Measurements from ENCODE around the gene TUBB6.

Gene TUBB6

GRCh38 chr18:12333506-12334290 is 25.7 kb downstream of the TUBB6 start:
- H3K36me3 ChIP-seq (ENCODE audit: control insufficient read depth in 1 of 2, insufficient read depth in 2 of 2, low read length in 2 of 2): peaks cover 31 to 40% of the 10 kb centered on the region in 2 donors
- no peaks in the 10 kb centered on the region for H3K27me3 ChIP-seq (ENCODE audit: low read depth, low read length)
- H3K9me3 ChIP-seq (ENCODE audit: control insufficient read depth in 1 of 2, low read length in 2 of 2): no peaks in the 10 kb centered on the region
- H3K4me3 ChIP-seq (ENCODE audit: low read depth in 1 of 2, low read length in 2 of 2): no peak overlapping the region
- peaks cover 3 to 26% of the 10 kb centered on the region in 2 donors for H3K4me1 ChIP-seq (ENCODE audit: control insufficient read depth in 1 of 2, insufficient read depth in 2 of 2, low read length in 2 of 2)
- no peak overlapping the region for H3K27ac ChIP-seq (ENCODE audit: low read length)

- Histone ChIP-seq H3K36me3 (ENCODE audit: control insufficient read depth in 1 of 2, insufficient read depth in 2 of 2, low read length in 2 of 2) (peaks cover 24 to 33% of the 10 kb centered on the region in 2 donors), H3K27me3 (ENCODE audit: low read depth, low read length) (no peaks in the 10 kb centered on the region), H3K4me1 (ENCODE audit: control insufficient read depth in 1 of 2, insufficient read depth in 2 of 2, low read length in 2 of 2) (peaks cover 3 to 26% of the 10 kb centered on the region in 2 donors), H3K9me3 (ENCODE audit: control insufficient read depth in 1 of 2, low read length in 2 of 2) (no peaks in the 10 kb centered on the region), H3K4me3 (ENCODE audit: low read depth in 1 of 2, low read length in 2 of 2) (no peak overlapping the region), H3K27ac (ENCODE audit: low read length) (no peak overlapping the region)
Observed at GRCh38 chr18:12334366-12334808, 26.3 kb downstream of the TUBB6 start.

- no peak overlapping the region for H3K4me3 ChIP-seq (ENCODE audit: low read depth in 1 of 2, low read length in 2 of 2)
- peaks cover 3 to 26% of the 10 kb centered on the region in 2 donors for H3K4me1 ChIP-seq (ENCODE audit: control insufficient read depth in 1 of 2, insufficient read depth in 2 of 2, low read length in 2 of 2)
- H3K9me3 ChIP-seq (ENCODE audit: control insufficient read depth in 1 of 2, low read length in 2 of 2): no peaks in the 10 kb centered on the region
- H3K36me3 ChIP-seq (ENCODE audit: control insufficient read depth in 1 of 2, insufficient read depth in 2 of 2, low read length in 2 of 2): peaks cover 22 to 32% of the 10 kb centered on the region in 2 donors
- H3K27ac ChIP-seq (ENCODE audit: low read length): no peak overlapping the region
- no peaks in the 10 kb centered on the region for H3K27me3 ChIP-seq (ENCODE audit: low read depth, low read length)
Observed at GRCh38 chr18:12334863-12335262, 26.8 kb downstream of the TUBB6 start.

GRCh38 chr18:12335503-12335902 is 27.5 kb downstream of the TUBB6 start:
- Histone ChIP-seq H3K27me3 (ENCODE audit: low read depth, low read length) (no peaks in the 10 kb centered on the region), H3K36me3 (ENCODE audit: control insufficient read depth in 1 of 2, insufficient read depth in 2 of 2, low read length in 2 of 2) (peaks cover 28 to 32% of the 10 kb centered on the region in 2 donors), H3K4me3 (ENCODE audit: low read depth in 1 of 2, low read length in 2 of 2) (no peak overlapping the region), H3K4me1 (ENCODE audit: control insufficient read depth in 1 of 2, insufficient read depth in 2 of 2, low read length in 2 of 2) (peaks cover 3 to 26% of the 10 kb centered on the region in 2 donors), H3K27ac (ENCODE audit: low read length) (no peak overlapping the region), H3K9me3 (ENCODE audit: control insufficient read depth in 1 of 2, low read length in 2 of 2) (no peaks in the 10 kb centered on the region)

- no peak overlapping the region for H3K27ac ChIP-seq (ENCODE audit: low read length)
- no peak overlapping the region for H3K4me3 ChIP-seq (ENCODE audit: low read depth in 1 of 2, low read length in 2 of 2)
- no peaks in the 10 kb centered on the region for H3K9me3 ChIP-seq (ENCODE audit: control insufficient read depth in 1 of 2, low read length in 2 of 2)
- H3K36me3 ChIP-seq (ENCODE audit: control insufficient read depth in 1 of 2, insufficient read depth in 2 of 2, low read length in 2 of 2): peaks cover 22 to 32% of the 10 kb centered on the region in 2 donors
- no peaks in the 10 kb centered on the region for H3K27me3 ChIP-seq (ENCODE audit: low read depth, low read length)
- peaks cover 3 to 26% of the 10 kb centered on the region in 2 donors for H3K4me1 ChIP-seq (ENCODE audit: control insufficient read depth in 1 of 2, insufficient read depth in 2 of 2, low read length in 2 of 2)
Observed at GRCh38 chr18:12336171-12336613, 28.2 kb downstream of the TUBB6 start.

- Histone ChIP-seq H3K27me3 (ENCODE audit: low read depth, low read length) (no peaks in the 10 kb centered on the region), H3K4me1 (ENCODE audit: control insufficient read depth in 1 of 2, insufficient read depth in 2 of 2, low read length in 2 of 2) (peaks cover 3 to 26% of the 10 kb centered on the region in 2 donors), H3K27ac (ENCODE audit: low read length) (no peak overlapping the region), H3K9me3 (ENCODE audit: control insufficient read depth in 1 of 2, low read length in 2 of 2) (no peaks in the 10 kb centered on the region), H3K4me3 (ENCODE audit: low read depth in 1 of 2, low read length in 2 of 2) (no peak overlapping the region), H3K36me3 (ENCODE audit: control insufficient read depth in 1 of 2, insufficient read depth in 2 of 2, low read length in 2 of 2) (peaks cover 29 to 36% of the 10 kb centered on the region in 2 donors)
Observed at GRCh38 chr18:12336887-12337286, 28.8 kb downstream of the TUBB6 start.

GRCh38 chr18:12338382-12338781 is 30.3 kb downstream of the TUBB6 start:
- H3K4me1 ChIP-seq (ENCODE audit: control insufficient read depth in 1 of 2, insufficient read depth in 2 of 2, low read length in 2 of 2): peaks cover 3 to 26% of the 10 kb centered on the region in 2 donors
- no peak overlapping the region for H3K4me3 ChIP-seq (ENCODE audit: low read depth in 1 of 2, low read length in 2 of 2)
- no peak overlapping the region for H3K27ac ChIP-seq (ENCODE audit: low read length)
- no peaks in the 10 kb centered on the region for H3K27me3 ChIP-seq (ENCODE audit: low read depth, low read length)
- H3K9me3 ChIP-seq (ENCODE audit: control insufficient read depth in 1 of 2, low read length in 2 of 2): no peaks in the 10 kb centered on the region
- H3K36me3 ChIP-seq (ENCODE audit: control insufficient read depth in 1 of 2, insufficient read depth in 2 of 2, low read length in 2 of 2): peaks cover 44 to 49% of the 10 kb centered on the region in 2 donors

- H3K9me3 ChIP-seq (ENCODE audit: control insufficient read depth in 1 of 2, low read length in 2 of 2): no peaks in the 10 kb centered on the region
- no peaks in the 10 kb centered on the region for H3K27me3 ChIP-seq (ENCODE audit: low read depth, low read length)
- no peak overlapping the region for H3K27ac ChIP-seq (ENCODE audit: low read length)
- H3K4me1 ChIP-seq (ENCODE audit: control insufficient read depth in 1 of 2, insufficient read depth in 2 of 2, low read length in 2 of 2): peaks cover 3 to 12% of the 10 kb centered on the region in 2 donors
- H3K36me3 ChIP-seq (ENCODE audit: control insufficient read depth in 1 of 2, insufficient read depth in 2 of 2, low read length in 2 of 2): peaks cover 48 to 58% of the 10 kb centered on the region in 2 donors
- no peak overlapping the region for H3K4me3 ChIP-seq (ENCODE audit: low read depth in 1 of 2, low read length in 2 of 2)
Observed at GRCh38 chr18:12340945-12341660, 33.1 kb downstream of the TUBB6 start.

GRCh38 chr18:12342661-12343060 is 34.6 kb downstream of the TUBB6 start:
- H3K4me1 ChIP-seq (ENCODE audit: control insufficient read depth in 1 of 2, insufficient read depth in 2 of 2, low read length in 2 of 2): no peaks in the 10 kb centered on the region
- H3K9me3 ChIP-seq (ENCODE audit: control insufficient read depth in 1 of 2, low read length in 2 of 2): no peaks in the 10 kb centered on the region
- H3K4me3 ChIP-seq (ENCODE audit: low read depth in 1 of 2, low read length in 2 of 2): no peak overlapping the region
- no peaks in the 10 kb centered on the region for H3K27me3 ChIP-seq (ENCODE audit: low read depth, low read length)
- no peak overlapping the region for H3K27ac ChIP-seq (ENCODE audit: low read length)
- H3K36me3 ChIP-seq (ENCODE audit: control insufficient read depth in 1 of 2, insufficient read depth in 2 of 2, low read length in 2 of 2): peaks cover 46 to 68% of the 10 kb centered on the region in 2 donors

GRCh38 chr18:12345491-12346239 is 37.6 kb downstream of the TUBB6 start:
- H3K27me3 ChIP-seq (ENCODE audit: low read depth, low read length): no peaks in the 10 kb centered on the region
- H3K4me3 ChIP-seq (ENCODE audit: low read depth in 1 of 2, low read length in 2 of 2): no peak overlapping the region
- no peak overlapping the region for H3K27ac ChIP-seq (ENCODE audit: low read length)
- H3K4me1 ChIP-seq (ENCODE audit: control insufficient read depth in 1 of 2, insufficient read depth in 2 of 2, low read length in 2 of 2): no peaks in the 10 kb centered on the region
- H3K9me3 ChIP-seq (ENCODE audit: control insufficient read depth in 1 of 2, low read length in 2 of 2): no peaks in the 10 kb centered on the region
- H3K36me3 ChIP-seq (ENCODE audit: control insufficient read depth in 1 of 2, insufficient read depth in 2 of 2, low read length in 2 of 2): peaks cover 62 to 75% of the 10 kb centered on the region in 2 donors

GRCh38 chr18:12346240-12346565 is 38.2 kb downstream of the TUBB6 start:
- H3K4me3 ChIP-seq (ENCODE audit: low read depth in 1 of 2, low read length in 2 of 2): no peak overlapping the region
- H3K9me3 ChIP-seq (ENCODE audit: control insufficient read depth in 1 of 2, low read length in 2 of 2): no peaks in the 10 kb centered on the region
- no peaks in the 10 kb centered on the region for H3K4me1 ChIP-seq (ENCODE audit: control insufficient read depth in 1 of 2, insufficient read depth in 2 of 2, low read length in 2 of 2)
- no peaks in the 10 kb centered on the region for H3K27me3 ChIP-seq (ENCODE audit: low read depth, low read length)
- no peak overlapping the region for H3K27ac ChIP-seq (ENCODE audit: low read length)
- H3K36me3 ChIP-seq (ENCODE audit: control insufficient read depth in 1 of 2, insufficient read depth in 2 of 2, low read length in 2 of 2): peaks cover 67 to 80% of the 10 kb centered on the region in 2 donors
